Endodermal cell (in vitro differentiated cells): Measurements from ENCODE around the gene GGT6. TPM values are rescaled to one million over a fixed set of nuclear protein-coding genes. Genes with fewer than 3 reads are reported as not detected.

Experiments
- DNase-seq: peaks from one replicate; pipeline ENCODE4 v3.0.0-alpha.2; 2017
- H3K27ac ChIP-seq: 2 replicates; pipeline ENCODE4 v1.5.1; 2013; ENCODE audit warnings: mild to moderate bottlenecking, low read depth, low read length, moderate library complexity
- H3K27me3 ChIP-seq: 2 replicates; pipeline ENCODE4 v1.6.1; 2013; ENCODE audit warnings: mild to moderate bottlenecking, low read length, moderate library complexity; ENCODE audit not compliant: insufficient read depth, control insufficient read depth, poor library complexity, severe bottlenecking
- H3K36me3 ChIP-seq: 2 replicates; pipeline ENCODE4 v1.7.0; 2013; ENCODE audit warnings: mild to moderate bottlenecking, low read length, moderate library complexity; ENCODE audit not compliant: control insufficient read depth, insufficient read depth
- H3K4me1 ChIP-seq: one replicate; pipeline ENCODE4 v1.7.0; 2013; ENCODE audit warnings: low read length; ENCODE audit not compliant: control insufficient read depth, insufficient read depth
- H3K4me3 ChIP-seq: 2 replicates; pipeline ENCODE4 v1.5.1; 2013; ENCODE audit warnings: mild to moderate bottlenecking, low read length, moderate library complexity
- H3K9ac ChIP-seq: 2 replicates; pipeline ENCODE4 v1.6.1; 2013; ENCODE audit warnings: mild to moderate bottlenecking, low read length, moderate library complexity; ENCODE audit not compliant: poor library complexity, severe bottlenecking; ENCODE audit errors: extremely low read depth
- H3K9me3 ChIP-seq: 2 replicates; pipeline ENCODE4 v1.6.1; 2013; ENCODE audit warnings: mild to moderate bottlenecking, low read length, moderate library complexity; ENCODE audit not compliant: control insufficient read depth
- H3K27ac Mint-ChIP-seq: 2 replicates; pipeline ENCODE4 v1.8.0; 2020; ENCODE audit warnings: mixed read lengths
- H3K27me3 Mint-ChIP-seq: 2 replicates; pipeline ENCODE4 v1.8.0; 2021; ENCODE audit warnings: mild to moderate bottlenecking, mixed read lengths; ENCODE audit not compliant: insufficient read depth
- H3K36me3 Mint-ChIP-seq: 2 replicates; pipeline ENCODE4 v1.8.0; 2020; ENCODE audit warnings: low read depth, mixed read lengths
- H3K4me1 Mint-ChIP-seq: 2 replicates; pipeline ENCODE4 v1.8.0; 2020; ENCODE audit warnings: mixed read lengths
- H3K4me3 Mint-ChIP-seq: 2 replicates; pipeline ENCODE4 v1.8.0; 2020; ENCODE audit warnings: mild to moderate bottlenecking, moderate library complexity, mixed read lengths
- H3K9me3 Mint-ChIP-seq: 2 replicates; pipeline ENCODE4 v1.8.0; 2020; ENCODE audit warnings: mild to moderate bottlenecking, mixed read lengths
- WGBS, 2 experiments: methylation state at CpG; one replicate each; pipeline versions ENCODE4 v1.1.5 to v1.1.7; 2013; ENCODE audit warnings: missing lambda C conversion rate in 2 of 2, mixed read lengths in 1 of 2; ENCODE audit not compliant: insufficient coverage in 1 of 2, insufficient read length in 1 of 2; 5-methylcytosine and 5-hydroxymethylcytosine counted together
- total RNA-seq, 2 donors: library from RNA; stranded (reverse); fragmentation: NEBNext Ultra II Directional in 1 of 2; extraction: Animal tissue kit (Norgen Biotek cat#: 25700) in 1 of 2; gene quantifications; 2 replicates in 1 of 2; 3 replicates in 1 of 2; pipeline ENCODE4 v1.2.1, GENCODE V29; 2021
- TF ChIP-seq, protein P1 (sequence below): fragments of 200-600 bp; sonication (generic); conservative IDR thresholded peaks from 2 replicates; pipeline ENCODE4 v1.5.0; 2021; ENCODE audit warnings: antibody characterized with exemption, mild to moderate bottlenecking

The GGT6 gene
- total RNA-seq, 2 donors from 2014 or later = not detected

DNA sequence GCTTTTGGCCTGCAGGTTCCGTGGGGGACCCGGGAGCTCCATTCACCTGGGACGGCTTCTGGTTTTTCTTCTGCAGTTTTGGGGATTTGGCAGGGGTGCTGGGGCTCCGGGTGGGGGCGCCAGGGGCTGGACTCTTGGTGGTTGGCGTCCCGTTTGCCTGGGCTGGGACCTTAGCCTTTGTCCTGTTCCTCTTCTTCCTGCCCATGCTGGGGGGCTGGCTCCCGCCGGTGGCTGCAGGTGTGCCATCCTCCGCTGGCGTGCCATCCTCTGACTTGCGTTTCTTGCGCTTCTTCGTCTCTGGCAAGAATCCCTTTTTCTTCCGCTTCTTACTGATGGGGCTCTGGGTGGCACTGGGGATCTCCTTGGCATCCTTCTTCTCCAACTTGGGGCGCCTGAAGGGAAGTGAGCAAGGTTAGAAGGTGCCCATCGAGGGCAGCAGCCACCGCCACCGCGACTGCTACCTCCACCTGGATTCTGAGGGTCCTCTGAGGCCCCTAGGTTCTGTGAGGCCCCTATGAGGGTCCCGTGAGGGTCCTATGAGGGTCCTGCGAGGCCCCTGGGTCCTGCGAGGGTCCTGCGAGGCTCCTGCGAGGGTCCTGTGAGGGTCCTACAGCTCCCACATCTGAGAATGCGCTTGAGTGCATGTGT, 20.7 kb downstream of the GGT6 start:
- H3K4me1 ChIP-seq = no peaks in the 10 kb centered on the region
- no peaks in the 10 kb centered on the region for H3K9me3 ChIP-seq
- no peak overlapping the region for H3K27ac ChIP-seq
- Mint-ChIP-seq H3K4me3 (no peak overlapping the region), H3K27ac (no peak overlapping the region), H3K9me3 (no peaks in the 10 kb centered on the region), H3K4me1 (peaks cover 5% of the 10 kb centered on the region), H3K27me3 (peaks cover 3% of the 10 kb centered on the region), H3K36me3 (peaks cover 30% of the 10 kb centered on the region)
- TF ChIP-seq, protein P1, sequence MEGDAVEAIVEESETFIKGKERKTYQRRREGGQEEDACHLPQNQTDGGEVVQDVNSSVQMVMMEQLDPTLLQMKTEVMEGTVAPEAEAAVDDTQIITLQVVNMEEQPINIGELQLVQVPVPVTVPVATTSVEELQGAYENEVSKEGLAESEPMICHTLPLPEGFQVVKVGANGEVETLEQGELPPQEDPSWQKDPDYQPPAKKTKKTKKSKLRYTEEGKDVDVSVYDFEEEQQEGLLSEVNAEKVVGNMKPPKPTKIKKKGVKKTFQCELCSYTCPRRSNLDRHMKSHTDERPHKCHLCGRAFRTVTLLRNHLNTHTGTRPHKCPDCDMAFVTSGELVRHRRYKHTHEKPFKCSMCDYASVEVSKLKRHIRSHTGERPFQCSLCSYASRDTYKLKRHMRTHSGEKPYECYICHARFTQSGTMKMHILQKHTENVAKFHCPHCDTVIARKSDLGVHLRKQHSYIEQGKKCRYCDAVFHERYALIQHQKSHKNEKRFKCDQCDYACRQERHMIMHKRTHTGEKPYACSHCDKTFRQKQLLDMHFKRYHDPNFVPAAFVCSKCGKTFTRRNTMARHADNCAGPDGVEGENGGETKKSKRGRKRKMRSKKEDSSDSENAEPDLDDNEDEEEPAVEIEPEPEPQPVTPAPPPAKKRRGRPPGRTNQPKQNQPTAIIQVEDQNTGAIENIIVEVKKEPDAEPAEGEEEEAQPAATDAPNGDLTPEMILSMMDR = no peak
- DNase-seq = no peak
- peaks cover 23% of the 10 kb centered on the region for H3K36me3 ChIP-seq
- no peak overlapping the region for H3K9ac ChIP-seq
- WGBS, 2 experiments = 96% methylated on average over 19 to 26 of the region's 26 CpGs
- H3K4me3 ChIP-seq = no peak overlapping the region
- H3K27me3 ChIP-seq = no peaks in the 10 kb centered on the region

DNA sequence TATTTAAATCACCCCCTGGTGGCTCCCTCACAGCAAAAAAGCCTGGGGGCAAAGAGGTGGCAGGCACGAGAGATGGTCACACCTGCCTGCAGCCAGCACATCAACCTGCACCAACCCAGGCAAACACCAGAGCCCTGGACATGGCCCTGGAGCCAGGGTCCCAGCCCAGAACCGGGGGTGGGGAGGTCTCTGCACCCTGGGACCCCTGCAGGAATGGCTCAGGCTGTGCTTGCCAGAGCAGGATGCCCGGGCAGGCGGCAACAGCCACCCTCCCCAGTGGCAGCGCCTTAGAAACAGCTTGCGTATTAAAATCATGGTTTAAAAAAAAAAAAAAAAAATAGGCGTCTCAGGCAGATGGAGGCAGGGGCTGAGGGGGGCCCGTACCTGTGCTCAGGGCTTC, 21.4 kb downstream of the GGT6 start:
- Mint-ChIP-seq H3K27me3 (peaks cover 6% of the 10 kb centered on the region), H3K36me3 (peaks cover 28% of the 10 kb centered on the region), H3K9me3 (no peaks in the 10 kb centered on the region), H3K4me1 (peaks cover 5% of the 10 kb centered on the region), H3K27ac (no peak overlapping the region), H3K4me3 (no peak overlapping the region)
- no peak overlapping the region for H3K27ac ChIP-seq
- no peak overlapping the region for H3K4me3 ChIP-seq
- H3K27me3 ChIP-seq = no peaks in the 10 kb centered on the region
- TF ChIP-seq, protein P1 = no peak
- 93 to 94% methylated on average over 7 to 8 of the region's 8 CpGs for WGBS, 2 experiments
- no peaks in the 10 kb centered on the region for H3K9me3 ChIP-seq
- no peak for DNase-seq
- no peaks in the 10 kb centered on the region for H3K4me1 ChIP-seq
- peaks cover 23% of the 10 kb centered on the region for H3K36me3 ChIP-seq
- H3K9ac ChIP-seq = no peak overlapping the region

DNA sequence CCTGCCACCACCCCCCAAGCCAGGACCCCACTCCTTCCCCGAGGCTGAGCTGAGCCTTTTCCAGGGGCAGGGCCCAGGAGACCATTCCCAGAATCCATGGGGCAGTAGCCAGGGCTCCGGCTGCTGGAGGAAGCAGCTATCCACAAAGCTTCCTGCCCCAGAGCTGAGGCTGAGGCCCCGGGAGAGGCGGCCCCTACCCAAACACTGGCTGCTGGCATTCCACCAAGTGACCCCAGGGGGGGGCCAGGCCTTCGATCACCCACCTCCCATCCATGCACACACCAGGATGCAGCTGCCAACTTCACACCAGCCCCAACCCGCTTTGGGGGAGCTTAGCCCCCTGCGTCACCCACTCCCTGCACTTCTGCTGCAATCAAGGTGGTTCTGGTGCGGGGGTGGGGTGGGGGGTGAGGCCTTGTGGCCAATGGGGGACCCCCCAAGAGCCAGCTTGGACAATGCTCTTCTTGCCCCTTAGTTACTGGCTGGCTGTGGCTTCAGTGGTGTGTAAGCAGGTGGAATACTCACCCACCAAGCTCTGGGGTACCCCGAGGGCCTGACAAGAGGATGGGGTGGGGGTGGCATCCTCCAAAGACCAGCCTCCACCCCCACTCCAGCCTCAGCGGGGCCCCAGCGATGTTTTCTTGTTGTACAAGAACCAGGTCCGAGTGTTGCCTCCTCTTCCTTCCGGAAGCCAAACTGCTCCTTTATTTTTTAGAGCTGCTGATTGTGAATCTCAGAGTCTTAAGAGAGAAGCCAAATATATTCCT, 22.0 kb downstream of the GGT6 start:
- no peak overlapping the region for H3K4me3 ChIP-seq
- H3K4me1 ChIP-seq = no peaks in the 10 kb centered on the region
- H3K36me3 Mint-ChIP-seq = peaks cover 23% of the 10 kb centered on the region
- peaks cover 8% of the 10 kb centered on the region for H3K27me3 Mint-ChIP-seq
- H3K4me1 Mint-ChIP-seq = peaks cover 5% of the 10 kb centered on the region
- H3K4me3 Mint-ChIP-seq = no peak overlapping the region
- no peaks in the 10 kb centered on the region for H3K9me3 ChIP-seq
- H3K9me3 Mint-ChIP-seq = no peaks in the 10 kb centered on the region
- H3K27ac Mint-ChIP-seq = no peak overlapping the region
- no peak for DNase-seq
- no peak overlapping the region for H3K9ac ChIP-seq
- WGBS, 2 experiments = 89 to 96% methylated on average over 4 to 12 of the region's 13 CpGs
- H3K27ac ChIP-seq = no peak overlapping the region
- TF ChIP-seq, protein P1 = no peak
- H3K36me3 ChIP-seq = peaks cover 23% of the 10 kb centered on the region
- no peaks in the 10 kb centered on the region for H3K27me3 ChIP-seq
